Measurements from ENCODE around the gene HHIPL2. TPM values are rescaled to one million over a fixed set of nuclear protein-coding genes. Genes with fewer than 3 reads are reported as not detected.

The HHIPL2 gene
- total and polyA plus RNA-seq, 2 experiments from 2014 or later: 0.52 TPM; not detected in 1

DNA sequence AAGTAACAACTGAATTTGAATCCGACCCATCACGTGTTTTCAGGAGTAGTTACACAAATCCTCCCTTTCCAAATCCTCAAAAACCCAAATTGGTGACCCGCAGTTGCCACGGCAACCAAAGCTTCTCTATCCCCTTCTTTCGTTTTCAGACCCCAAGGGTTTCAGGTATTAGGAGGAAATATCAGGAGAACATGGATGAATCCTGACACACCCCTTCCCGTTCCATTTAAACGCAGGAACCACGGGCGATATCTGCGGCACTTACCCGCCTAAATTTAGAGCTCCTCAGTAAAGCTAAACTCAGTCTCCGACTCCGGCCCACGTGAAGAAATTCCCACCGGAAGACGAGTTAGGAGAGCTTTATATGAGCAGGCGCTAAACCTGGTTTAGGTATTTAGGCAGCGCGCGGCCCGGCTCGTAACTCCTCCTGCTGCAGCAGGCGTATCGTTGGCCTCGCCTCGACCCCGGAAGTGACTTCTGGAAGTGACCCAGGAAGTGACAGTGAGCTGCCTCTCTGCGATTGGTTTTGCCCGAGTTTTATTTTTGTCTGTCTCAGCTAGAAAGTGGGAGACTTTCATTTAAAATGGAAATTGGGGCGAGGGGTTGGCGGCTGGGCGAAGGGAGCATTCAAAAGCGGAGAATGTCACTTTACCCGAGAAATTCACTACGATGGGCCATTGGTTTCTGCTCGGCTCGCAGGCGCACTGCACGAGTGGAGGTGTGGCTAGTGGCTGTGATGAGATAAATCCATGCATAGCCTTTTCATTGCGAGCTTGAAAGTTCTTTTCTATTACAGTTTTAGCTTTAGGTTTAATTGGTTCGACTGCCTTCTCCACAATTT is 41.8 kb upstream of the HHIPL2 start, which contains the start of gene TAF1A:
Gene TAF1A, minus strand, starts transcription at position 472 of the 841 bp plus-strand sequence.
- Histone ChIP-seq H3K27ac (ENCODE audit: low read depth) (peak within 1 kb of the TSS; percentile 86), H3K79me2 (replicated peaks; ENCODE audit: insufficient read depth) (peaks cover 43% of the 10 kb centered on the region), H2AFZ (peak within 1 kb of the TSS; percentile 95), H3K36me3 (ENCODE audit: insufficient read depth) (peaks cover 11% of the 10 kb centered on the region), H3K4me2 (peak within 1 kb of the TSS; percentile 86), H3F3A (replicated peaks; ENCODE audit: low read depth) (no peaks in the 10 kb centered on the region), H3K9me2 (ENCODE audit: insufficient read depth) (no peaks in the 10 kb centered on the region), H3K4me3 (peak within 1 kb of the TSS; percentile 73), H3K4me1 (ENCODE audit: insufficient read depth) (peaks cover 12% of the 10 kb centered on the region; the same call in 1 of the 2 replicates), H3K27me3 (ENCODE audit: insufficient read depth) (no peaks in the 10 kb centered on the region), H4K20me1 (replicated peaks; ENCODE audit: insufficient read depth) (peaks cover 5% of the 10 kb centered on the region; the same call in 1 of the 2 replicates)
- Mint-ChIP-seq H3K4me1 (peaks cover 9% of the 10 kb centered on the region; the same call in 2 of the 3 replicates), H3K36me3 (ENCODE audit: low read depth) (peaks cover 19% of the 10 kb centered on the region; the same call in 2 of the 3 replicates), H3K27me3 (ENCODE audit: insufficient read depth, low read depth, poor library complexity) (peaks cover 6% of the 10 kb centered on the region), H3K9me3 (no peaks in the 10 kb centered on the region), H3K27ac (peak within 1 kb of the TSS; percentile 92), H3K4me3 (peak within 1 kb of the TSS; percentile 94)
- ATAC-seq (peak; percentile 99), DNase-seq (ENCODE audit: low spot score) (peak; percentile 96)
- TF ChIP-seq, protein P1, sequence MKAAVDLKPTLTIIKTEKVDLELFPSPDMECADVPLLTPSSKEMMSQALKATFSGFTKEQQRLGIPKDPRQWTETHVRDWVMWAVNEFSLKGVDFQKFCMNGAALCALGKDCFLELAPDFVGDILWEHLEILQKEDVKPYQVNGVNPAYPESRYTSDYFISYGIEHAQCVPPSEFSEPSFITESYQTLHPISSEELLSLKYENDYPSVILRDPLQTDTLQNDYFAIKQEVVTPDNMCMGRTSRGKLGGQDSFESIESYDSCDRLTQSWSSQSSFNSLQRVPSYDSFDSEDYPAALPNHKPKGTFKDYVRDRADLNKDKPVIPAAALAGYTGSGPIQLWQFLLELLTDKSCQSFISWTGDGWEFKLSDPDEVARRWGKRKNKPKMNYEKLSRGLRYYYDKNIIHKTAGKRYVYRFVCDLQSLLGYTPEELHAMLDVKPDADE (IDR thresholded peaks at IDR 0.05): peak; percentile 58; the same call in 1 of the 2 replicates
- no peak for TF ChIP-seq ZNF331 (CRISPR knock-in tag; IDR thresholded peaks at IDR 0.05; ENCODE audit: low read depth)
- TF ChIP-seq POLR2AphosphoS5 (IDR thresholded peaks at IDR 0.05; ENCODE audit: low read depth): peak; percentile 79
- TF ChIP-seq CREB1 (CRISPR knock-in tag; IDR thresholded peaks at IDR 0.05; ENCODE audit: low read depth): peak; percentile 66

- Histone ChIP-seq H2AFZ (no peak overlapping the region), H3K9me2 (ENCODE audit: insufficient read depth) (no peaks in the 10 kb centered on the region), H3F3A (replicated peaks; ENCODE audit: low read depth) (no peaks in the 10 kb centered on the region), H3K79me2 (replicated peaks; ENCODE audit: insufficient read depth) (peaks cover 53% of the 10 kb centered on the region), H4K20me1 (replicated peaks; ENCODE audit: insufficient read depth) (peaks cover 10% of the 10 kb centered on the region; the same call in 1 of the 2 replicates), H3K27ac (ENCODE audit: low read depth) (no peak overlapping the region), H3K4me2 (peak overlapping the region; percentile 86), H3K27me3 (ENCODE audit: insufficient read depth) (no peaks in the 10 kb centered on the region), H3K4me1 (ENCODE audit: insufficient read depth) (peaks cover 12% of the 10 kb centered on the region; the same call in 1 of the 2 replicates), H3K36me3 (ENCODE audit: insufficient read depth) (peaks cover 17% of the 10 kb centered on the region), H3K4me3 (peak overlapping the region; percentile 73)
- Mint-ChIP-seq H3K9me3 (no peaks in the 10 kb centered on the region), H3K27ac (0 out of 2 replicates have a peak overlapping the region, but pooled peaks have one; percentile 43), H3K4me1 (peaks cover 9% of the 10 kb centered on the region; the same call in 2 of the 3 replicates), H3K4me3 (peak overlapping the region; percentile 50; the same call in 2 of the 3 replicates), H3K27me3 (ENCODE audit: insufficient read depth, low read depth, poor library complexity) (peaks cover 6% of the 10 kb centered on the region), H3K36me3 (ENCODE audit: low read depth) (peaks cover 29% of the 10 kb centered on the region)
- DNase-seq (ENCODE audit: low spot score) (no peak), ATAC-seq (no peak)
- TF ChIP-seq POLR2AphosphoS5 (IDR thresholded peaks at IDR 0.05; ENCODE audit: low read depth) (no peak), JUNB (IDR thresholded peaks at IDR 0.05; ENCODE audit: unreplicated experiment) (no peak), EZH2phosphoT487 (IDR thresholded peaks at IDR 0.05; ENCODE audit: unreplicated experiment) (no peak), REST (IDR thresholded peaks at IDR 0.05; ENCODE audit: unreplicated experiment) (no peak)
- TF ChIP-seq, protein P2, sequence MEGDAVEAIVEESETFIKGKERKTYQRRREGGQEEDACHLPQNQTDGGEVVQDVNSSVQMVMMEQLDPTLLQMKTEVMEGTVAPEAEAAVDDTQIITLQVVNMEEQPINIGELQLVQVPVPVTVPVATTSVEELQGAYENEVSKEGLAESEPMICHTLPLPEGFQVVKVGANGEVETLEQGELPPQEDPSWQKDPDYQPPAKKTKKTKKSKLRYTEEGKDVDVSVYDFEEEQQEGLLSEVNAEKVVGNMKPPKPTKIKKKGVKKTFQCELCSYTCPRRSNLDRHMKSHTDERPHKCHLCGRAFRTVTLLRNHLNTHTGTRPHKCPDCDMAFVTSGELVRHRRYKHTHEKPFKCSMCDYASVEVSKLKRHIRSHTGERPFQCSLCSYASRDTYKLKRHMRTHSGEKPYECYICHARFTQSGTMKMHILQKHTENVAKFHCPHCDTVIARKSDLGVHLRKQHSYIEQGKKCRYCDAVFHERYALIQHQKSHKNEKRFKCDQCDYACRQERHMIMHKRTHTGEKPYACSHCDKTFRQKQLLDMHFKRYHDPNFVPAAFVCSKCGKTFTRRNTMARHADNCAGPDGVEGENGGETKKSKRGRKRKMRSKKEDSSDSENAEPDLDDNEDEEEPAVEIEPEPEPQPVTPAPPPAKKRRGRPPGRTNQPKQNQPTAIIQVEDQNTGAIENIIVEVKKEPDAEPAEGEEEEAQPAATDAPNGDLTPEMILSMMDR (conservative IDR thresholded peaks at IDR 0.05; ENCODE audit: low read depth in 2 of 2): no peak
Measured at GRCh38 chr1:222588135-222588534, 40.2 kb upstream of the HHIPL2 start.
